Cardiac fibroblast (primary cell): ENCODE measurements around the gene REPIN1.
A peak's percentile ranks its signal among the peaks of the same experiment; 100 is the strongest.

Experiments used
- DNase-seq, 2 donors: peaks; one replicate each; pipeline versions ENCODE4 v3.0.0 to v3.0.0-alpha.2; 2010; ENCODE audit warnings: low read depth in 2 of 2
- H3K4me3 ChIP-seq, 2 donors: replicated peaks in 1 of 2; 1 replicate in 1 of 2; 2 replicates in 1 of 2; pipeline ENCODE4 v1.5.1; 2011; ENCODE audit warnings: low read depth in 2 of 2, low read length in 2 of 2, mild to moderate bottlenecking in 2 of 2, moderate library complexity in 1 of 2
- CTCF ChIP-seq: IDR thresholded peaks from one replicate; pipeline ENCODE4 v1.5.1; 2011; ENCODE audit warnings: low read depth, mild to moderate bottlenecking, low read length, inconsistent platforms

The REPIN1 gene

GRCh38 chr7:150330211-150330885, 38.3 kb upstream of the REPIN1 start:
- DNase-seq = no peak
- H3K4me3 ChIP-seq = no peak overlapping the region
- no peak for TF ChIP-seq CTCF

- TF ChIP-seq CTCF = no peak
- no peak for DNase-seq
- no peak overlapping the region for H3K4me3 ChIP-seq
Measured at GRCh38 chr7:150332852-150333635, 35.6 kb upstream of the REPIN1 start.

- TF ChIP-seq CTCF = no peak
- DNase-seq = no peak
- H3K4me3 ChIP-seq = no peak overlapping the region
Measured at GRCh38 chr7:150333659-150334058, 35.0 kb upstream of the REPIN1 start.

- TF ChIP-seq CTCF = no peak
- DNase-seq = no peak
- H3K4me3 ChIP-seq = no peak overlapping the region
Measured at GRCh38 chr7:150334108-150334507, 34.5 kb upstream of the REPIN1 start.

GRCh38 chr7:150335108-150335773, 33.4 kb upstream of the REPIN1 start:
- no peak for TF ChIP-seq CTCF
- H3K4me3 ChIP-seq = no peak overlapping the region
- DNase-seq = peak; percentile 33 to 80

GRCh38 chr7:150335774-150336112, 32.9 kb upstream of the REPIN1 start:
- no peak overlapping the region for H3K4me3 ChIP-seq
- TF ChIP-seq CTCF = no peak
- DNase-seq = no peak
